ENCODE measurements around the gene CHL1.

- TF ChIP-seq CTCF (conservative IDR thresholded peaks at IDR 0.05; ENCODE audit: low read depth, low read length) (no peak), EZH2 (IDR thresholded peaks at IDR 0.05; ENCODE audit: borderline replicate concordance, low read depth, low read length, poor library complexity, severe bottlenecking) (no peak)
These were observed 203.1 kb downstream of the CHL1 start for GRCh38 chr3:399647-400046.
